NOMO-1 (cell line): ENCODE data around the gene KREMEN1.
A peak's percentile ranks its signal among the peaks of the same experiment; 100 is the strongest.
"Not testable (repeated sequence)": the region's sequence is repeated elsewhere in the genome, so short reads cannot be mapped to it uniquely, and the experiment has no call there.

Experiments used
- DNase-seq, 2 experiments: peaks; one replicate each; lab custom pipeline; 2025; ENCODE audit not compliant: unreplicated experiment in 2 of 2; lab: John Stamatoyannopoulos, UW

The KREMEN1 gene

DNA sequence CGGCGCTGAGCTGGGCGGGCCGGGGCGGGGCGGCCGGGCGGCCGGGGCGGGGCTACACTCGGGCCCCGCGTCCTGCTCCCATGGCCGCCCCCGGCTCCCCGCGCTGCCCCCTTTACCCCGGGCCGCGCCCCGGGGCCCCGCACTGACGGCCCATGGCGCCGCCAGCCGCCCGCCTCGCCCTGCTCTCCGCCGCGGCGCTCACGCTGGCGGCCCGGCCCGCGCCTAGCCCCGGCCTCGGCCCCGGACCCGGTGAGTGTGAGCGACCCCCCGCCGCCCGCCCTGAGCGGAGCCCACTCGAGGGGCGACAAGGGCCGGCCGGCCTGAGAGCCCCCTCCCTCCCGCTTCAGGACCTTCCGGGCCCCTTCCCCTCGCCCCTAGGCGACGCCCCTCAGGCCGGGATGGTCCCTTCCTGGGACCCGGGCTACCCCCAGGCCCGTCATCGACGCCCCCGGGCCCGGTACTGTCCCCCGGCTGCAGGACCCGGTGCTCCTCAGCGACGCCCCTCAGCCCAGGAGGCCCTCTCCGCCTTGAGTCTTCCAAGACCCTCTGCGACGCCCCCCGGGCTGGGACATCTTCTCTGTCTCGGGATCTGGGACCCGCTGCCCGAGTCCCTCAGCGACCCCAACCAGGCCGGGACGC, at the start of gene KREMEN1:
KREMEN1 (plus strand) TSS at position 57 of the 639 bp plus-strand sequence; CDS start at position 153, 96 bp downstream.
- DNase-seq, result no peak

- DNase-seq, result no peak
Observed at GRCh38 chr22:29023172-29023796, 49.6 kb upstream of the KREMEN1 start.

GRCh38 chr22:29026579-29026978, 46.3 kb upstream of the KREMEN1 start:
- no peak for DNase-seq

GRCh38 chr22:29028468-29028867, 44.4 kb upstream of the KREMEN1 start:
- no peak for DNase-seq

- no peak for DNase-seq
Observed at GRCh38 chr22:29029202-29030000, 43.4 kb upstream of the KREMEN1 start.

DNA sequence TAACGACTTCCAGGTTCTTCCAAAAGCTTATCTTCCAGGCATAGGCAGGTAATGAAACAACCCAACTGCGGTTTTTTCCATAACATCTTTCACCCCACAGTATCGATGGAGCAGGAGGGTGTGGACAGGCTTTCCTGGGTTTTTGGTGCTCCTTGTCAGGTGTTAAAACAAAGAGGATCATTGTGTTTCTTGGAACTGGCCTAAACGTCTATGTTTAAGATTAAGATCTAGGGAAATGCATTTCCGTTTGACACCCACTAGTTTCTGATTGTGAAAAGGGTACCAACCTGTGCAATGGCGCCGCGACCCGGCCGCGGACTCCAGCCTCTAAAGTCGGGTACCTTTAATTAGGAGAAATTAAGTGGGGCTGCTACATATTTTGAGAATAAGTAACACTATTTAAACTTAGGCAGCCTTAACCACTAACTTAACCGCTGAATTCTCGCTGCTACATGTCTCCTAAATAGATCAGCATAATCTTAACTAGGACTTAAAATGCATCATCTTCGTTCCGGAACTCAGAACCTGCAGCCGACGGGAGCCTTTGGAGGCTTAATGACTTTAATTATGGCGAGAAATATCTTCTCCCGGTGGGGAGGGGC, 42.7 kb upstream of the KREMEN1 start:
- DNase-seq, result no peak

- no peak for DNase-seq
Observed at GRCh38 chr22:29030618-29031226, 42.1 kb upstream of the KREMEN1 start.

DNA sequence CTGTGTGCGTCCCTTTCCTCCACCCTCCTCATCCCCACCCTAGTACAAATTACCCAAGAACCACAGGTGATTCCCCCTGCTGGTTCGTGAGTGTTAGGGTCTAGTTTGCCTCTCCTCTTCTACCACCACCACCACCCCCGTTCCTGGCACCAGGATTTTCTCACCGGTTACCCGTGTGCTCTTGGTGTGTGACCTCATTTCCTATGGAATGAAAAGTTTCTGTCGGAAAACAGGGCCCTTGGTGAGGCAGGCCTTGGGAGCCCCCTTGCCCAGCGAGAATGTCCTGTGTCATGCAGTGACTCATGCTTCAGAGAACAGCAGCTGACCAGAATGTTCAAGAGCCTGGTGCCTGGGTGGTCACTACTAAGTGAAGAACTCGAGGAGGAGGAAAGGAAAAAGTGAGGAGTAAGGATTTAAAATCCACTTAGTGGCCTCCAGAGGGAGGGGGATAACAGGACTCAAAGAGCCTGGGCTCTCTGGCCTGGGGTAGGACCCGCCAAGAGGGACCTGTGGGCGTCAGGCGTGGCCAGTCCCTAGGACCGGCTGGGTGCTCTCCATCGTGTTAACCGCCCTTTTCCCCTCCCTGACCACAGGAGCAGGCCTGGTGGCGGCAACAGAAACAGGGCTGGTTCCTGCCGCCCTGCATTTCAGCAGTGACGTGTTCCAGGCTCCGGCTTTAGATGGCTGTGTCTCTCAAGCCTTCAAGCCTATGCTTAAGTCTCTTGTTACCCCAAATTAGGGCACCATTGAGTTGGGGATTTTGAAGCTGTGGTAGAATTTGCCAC, 41.4 kb upstream of the KREMEN1 start:
- no peak for DNase-seq

- no peak for DNase-seq
Observed at GRCh38 chr22:29032014-29032475, 40.8 kb upstream of the KREMEN1 start.

- no peak for DNase-seq
Observed at GRCh38 chr22:29032584-29032983, 40.3 kb upstream of the KREMEN1 start.

DNA sequence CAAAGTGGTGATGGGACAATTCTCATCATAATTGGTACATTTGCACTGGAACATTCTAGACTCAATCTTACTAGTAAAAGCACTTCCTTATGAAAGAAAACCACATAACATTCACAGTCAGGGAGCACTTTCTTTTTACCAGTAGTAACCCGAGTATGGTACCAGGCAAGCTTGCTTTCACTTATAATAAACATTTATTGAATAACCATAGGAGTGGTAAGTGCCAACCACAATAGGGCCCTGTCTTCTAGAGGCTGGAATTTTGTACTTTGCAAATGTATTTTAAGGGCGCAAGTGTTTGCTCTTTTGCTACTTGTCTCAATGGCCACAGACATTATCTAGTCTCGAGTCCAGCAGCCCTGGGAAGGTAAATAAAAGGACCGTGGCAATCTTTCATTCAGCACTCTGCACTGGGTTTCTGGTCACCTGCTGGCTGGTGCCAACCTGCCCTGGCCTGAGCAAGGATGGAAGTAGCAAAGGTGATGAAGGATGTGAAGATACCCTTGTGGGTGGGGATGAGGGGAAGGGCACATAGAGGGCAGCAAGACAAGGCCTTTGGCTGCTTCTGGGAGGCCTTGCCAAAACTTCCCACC, 35.4 kb upstream of the KREMEN1 start:
- no peak for DNase-seq

DNA sequence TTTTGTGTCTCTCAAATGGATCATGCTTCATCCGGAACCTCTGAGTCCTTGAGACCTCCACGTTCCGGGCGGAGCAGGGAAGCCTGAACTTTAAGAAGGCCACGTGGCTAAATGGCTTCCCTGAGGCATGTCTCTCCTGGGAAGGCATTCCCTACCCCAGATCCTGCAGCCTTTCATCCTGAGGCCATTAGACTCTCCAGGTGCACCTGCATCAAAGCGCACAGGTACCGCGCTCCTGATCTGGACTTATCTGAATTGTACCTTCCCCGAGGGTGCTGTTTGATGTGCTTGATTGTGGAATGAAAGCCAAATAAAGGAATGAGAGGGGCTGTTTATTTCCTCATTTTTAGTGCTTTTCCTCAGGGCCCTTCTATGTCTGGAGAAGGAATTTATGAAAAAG, 33.7 kb upstream of the KREMEN1 start:
- no peak for DNase-seq

DNA sequence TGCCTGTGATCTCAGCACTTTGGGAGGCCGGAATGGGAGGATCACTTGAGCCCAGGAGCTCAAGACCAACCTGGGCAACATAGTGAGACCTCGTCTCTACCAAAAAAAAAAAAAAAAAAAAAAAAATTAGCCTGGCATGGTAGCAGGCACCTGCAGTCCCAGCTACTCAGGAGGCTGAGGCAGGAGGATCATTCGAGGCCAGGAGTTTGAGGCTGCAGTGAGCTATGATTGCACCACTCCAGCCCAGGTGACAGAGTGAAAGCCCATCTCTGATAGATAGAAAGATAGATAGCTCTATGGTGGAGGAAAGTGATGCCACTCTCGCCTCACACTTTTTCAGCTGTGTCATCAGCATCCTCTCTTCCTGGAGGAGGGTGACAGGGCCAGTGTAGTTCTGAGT, 33.2 kb upstream of the KREMEN1 start:
- DNase-seq, result not testable (repeated sequence)

DNA sequence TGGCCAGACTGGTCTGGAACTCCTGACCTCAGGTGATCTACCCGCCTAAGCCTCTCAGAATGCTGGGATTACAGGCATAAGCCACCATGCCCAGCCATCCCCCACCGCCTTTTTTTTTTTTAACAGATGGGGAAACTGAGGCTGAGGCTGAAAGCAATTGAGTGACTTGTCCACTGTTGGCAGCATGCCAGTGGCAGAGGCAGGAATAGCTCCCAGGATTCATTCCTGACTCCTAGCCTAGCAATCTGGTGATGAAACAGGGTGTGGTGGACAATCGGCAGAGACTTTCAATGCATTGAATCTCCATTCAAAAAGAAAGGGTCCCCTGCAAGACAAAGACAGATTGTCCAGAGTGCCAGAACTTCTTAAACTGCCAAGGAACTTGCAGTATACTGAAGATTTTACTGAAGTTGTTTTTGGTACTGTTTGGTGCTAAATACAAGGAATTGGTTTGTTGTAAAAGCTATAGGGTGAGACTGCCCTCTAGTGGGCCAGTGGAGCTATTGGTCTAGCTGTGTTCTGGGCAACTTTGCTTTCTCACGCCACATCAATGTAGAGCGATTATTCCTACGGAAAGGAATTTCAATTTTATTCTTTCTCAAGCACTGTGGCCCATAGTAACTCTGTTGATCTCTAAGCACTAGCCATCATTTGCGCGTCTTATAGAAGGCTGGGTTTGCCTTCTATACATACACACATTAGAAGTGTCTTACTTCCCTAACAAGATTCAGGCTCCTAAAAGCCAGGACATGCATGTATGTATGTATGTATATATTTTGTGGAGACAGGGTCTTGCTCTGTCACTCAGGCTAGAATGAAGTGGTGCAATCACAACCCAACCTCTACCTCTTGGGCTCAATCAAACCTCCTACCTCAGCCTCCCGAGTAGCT, 32.2 kb upstream of the KREMEN1 start:
- DNase-seq, result peak; percentile 14 to 67

GRCh38 chr22:29041408-29041807, 31.4 kb upstream of the KREMEN1 start:
- no peak for DNase-seq

DNA sequence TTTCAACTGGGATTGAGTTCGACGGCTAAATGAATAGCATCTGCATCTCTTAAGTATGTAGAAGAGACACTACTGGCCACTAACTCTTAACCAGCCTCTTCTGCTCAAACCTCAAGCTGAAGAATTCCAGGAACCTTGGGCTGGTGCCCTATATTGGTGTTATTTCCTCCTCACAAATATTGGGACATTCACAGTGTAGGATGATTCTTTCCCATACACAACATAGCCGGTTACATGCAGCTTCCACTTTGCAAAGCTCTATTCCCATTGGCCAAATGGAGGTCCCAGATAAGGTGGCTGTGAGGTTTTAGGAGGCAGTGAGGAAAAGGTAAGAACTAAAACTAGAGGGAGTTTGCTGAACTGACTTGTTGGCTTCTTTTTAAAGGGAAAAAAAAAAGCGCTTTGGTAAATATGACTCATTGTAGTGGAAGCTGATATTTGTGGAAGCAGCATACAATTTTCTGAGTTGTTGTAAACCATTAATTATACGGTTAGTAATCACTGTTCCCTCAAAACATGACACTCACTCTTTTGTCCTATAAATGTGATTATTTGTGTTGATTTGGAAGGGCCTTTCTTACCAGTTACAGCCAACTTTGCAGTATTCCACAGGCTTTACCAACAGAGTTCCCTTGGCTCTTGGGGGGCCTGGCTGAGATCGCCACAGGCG, 28.8 kb upstream of the KREMEN1 start:
- DNase-seq, result no peak

DNA sequence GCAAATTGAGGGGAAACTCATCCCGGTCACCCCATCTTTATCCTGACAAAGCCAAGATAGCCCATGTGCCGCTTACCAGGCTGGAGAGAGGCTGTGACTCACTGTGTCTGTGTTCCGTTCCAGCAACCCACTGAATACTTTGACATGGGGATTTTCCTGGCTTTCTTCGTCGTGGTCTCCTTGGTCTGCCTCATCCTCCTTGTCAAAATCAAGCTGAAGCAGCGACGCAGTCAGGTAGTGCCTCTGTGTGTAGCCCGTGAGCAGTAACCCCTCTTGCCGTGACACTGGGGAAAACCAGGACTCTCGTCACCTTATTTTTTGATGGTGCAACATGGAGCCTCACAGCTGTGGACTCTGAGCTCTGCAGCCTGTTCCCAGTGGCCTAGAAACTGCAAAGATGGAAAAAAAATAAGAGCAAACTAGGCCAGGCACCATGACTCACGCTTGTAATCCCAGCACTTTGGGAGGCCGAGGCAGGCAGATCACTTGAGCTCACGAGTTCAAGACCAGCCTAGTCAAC, 28.1 kb upstream of the KREMEN1 start:
- DNase-seq, result no peak
